Measurements from ENCODE around the gene GJA1.

Gene GJA1

DNA sequence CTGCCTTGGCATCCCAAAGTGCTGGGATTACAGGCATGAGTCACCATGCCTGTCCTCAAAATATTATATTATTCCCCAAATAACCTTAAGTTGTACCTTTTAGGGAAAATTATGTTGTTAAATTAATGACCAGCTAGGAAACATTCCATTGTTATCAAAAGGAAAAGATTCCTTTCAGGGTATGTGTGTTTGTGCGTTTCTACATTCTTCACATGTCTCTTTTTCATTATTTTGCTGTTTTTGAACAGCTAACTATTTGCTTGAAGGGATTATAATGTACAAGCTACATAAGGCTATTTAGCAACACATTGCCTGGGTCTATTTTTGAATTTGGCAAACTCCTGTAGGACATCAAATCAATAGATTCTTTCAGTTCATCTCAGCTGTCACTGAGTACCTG is 57.1 kb downstream of the GJA1 start:
- DNase-seq: no peak

DNA sequence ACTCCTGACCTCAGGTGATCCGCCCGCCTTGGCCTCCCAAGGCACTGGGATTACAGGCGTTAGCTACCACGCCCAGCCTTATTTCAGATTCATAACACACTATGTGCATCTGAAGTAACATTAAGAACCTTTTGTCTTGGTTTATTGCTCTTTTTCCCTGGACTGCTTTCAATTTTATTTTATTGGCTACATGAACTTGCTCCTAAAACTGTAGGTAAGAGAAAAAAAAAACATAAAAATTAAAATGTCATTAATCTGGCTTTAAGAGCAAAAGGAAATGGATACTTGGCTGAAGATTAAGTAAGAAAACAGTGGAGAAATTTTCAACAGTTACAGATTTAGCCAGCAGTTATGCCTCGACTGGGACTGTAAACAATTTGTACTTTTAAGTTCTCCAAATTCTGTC is 62.5 kb downstream of the GJA1 start:
- no peak for DNase-seq

DNA sequence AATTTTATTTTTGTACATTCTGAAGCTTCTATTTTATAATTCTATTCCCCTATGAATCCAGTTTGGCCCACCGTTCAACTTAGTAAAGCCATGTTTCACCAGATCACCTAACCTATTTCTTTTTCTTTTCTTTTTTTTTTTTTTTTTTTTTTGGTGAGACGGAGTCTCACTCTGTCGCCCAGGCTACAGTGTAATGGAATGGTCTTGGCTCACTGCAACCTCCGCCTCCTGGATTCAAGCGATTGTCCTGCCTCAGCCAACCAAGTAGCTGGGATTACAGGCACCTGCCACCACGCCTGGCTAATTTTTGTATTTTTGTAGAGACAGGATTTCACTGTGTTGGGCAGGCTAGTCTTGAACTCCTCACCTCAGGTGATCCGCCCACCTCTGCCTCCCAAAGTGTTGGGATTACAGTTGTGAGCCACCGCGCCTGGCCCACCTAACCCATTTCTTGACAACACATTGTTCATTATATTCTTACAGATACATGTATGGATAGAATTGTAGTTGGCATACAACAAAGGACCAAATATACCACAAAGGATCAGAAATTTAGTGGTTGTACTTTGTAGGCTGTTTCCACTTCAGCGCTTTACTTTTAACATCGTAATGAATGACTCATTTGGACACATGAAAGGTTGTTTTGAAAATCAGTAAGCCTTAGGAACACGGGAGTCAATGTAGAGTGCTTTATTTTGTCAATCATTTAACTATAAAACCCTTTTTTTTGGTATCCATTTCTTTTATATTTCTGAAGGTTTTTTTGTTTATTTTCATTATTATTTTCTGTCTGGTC is 63.2 kb downstream of the GJA1 start:
- no peak for DNase-seq

Data from stimulated activated CD4-positive, alpha-beta T cell treated with anti-CD3 and anti-CD28 coated beads, Interleukin-4, amount 100 ng/mL, for 1 hour (primary cell).